HG03521 (cell line): ENCODE data around the gene ACTL8.
"Not testable (repeated sequence)": the region's sequence is repeated elsewhere in the genome, so short reads cannot be mapped to it uniquely, and the experiment has no call there.

Experiments
- ATAC-seq: cut with Tn5 transposase; IDR thresholded peaks from one replicate; pipeline ENCODE4 v1.9.1; 2021; ENCODE audit warnings: mild to moderate bottlenecking, moderate library complexity; ENCODE audit not compliant: unreplicated experiment

Gene ACTL8

GRCh38 chr1:17735348-17735747 is 19.8 kb upstream of the ACTL8 start:
- no peak for ATAC-seq

GRCh38 chr1:17735793-17736192 is 19.3 kb upstream of the ACTL8 start:
- ATAC-seq, result no peak

- ATAC-seq, result no peak
These were observed 18.5 kb upstream of the ACTL8 start for GRCh38 chr1:17736625-17737024.

GRCh38 chr1:17739050-17739449 is 16.1 kb upstream of the ACTL8 start:
- no peak for ATAC-seq

- no peak for ATAC-seq
These were observed 14.1 kb upstream of the ACTL8 start for GRCh38 chr1:17741052-17741451.

GRCh38 chr1:17742583-17742982 is 12.6 kb upstream of the ACTL8 start:
- ATAC-seq, result no peak

GRCh38 chr1:17743008-17743647 is 12.0 kb upstream of the ACTL8 start:
- ATAC-seq, result no peak

GRCh38 chr1:17743925-17744324 is 11.2 kb upstream of the ACTL8 start:
- no peak for ATAC-seq

- ATAC-seq, result no peak
These were observed 10.3 kb upstream of the ACTL8 start for GRCh38 chr1:17744666-17745478.

- ATAC-seq, result no peak
These were observed 9.6 kb upstream of the ACTL8 start for GRCh38 chr1:17745479-17745955.

- ATAC-seq, result not testable (repeated sequence)
These were observed 8.9 kb upstream of the ACTL8 start for GRCh38 chr1:17746281-17746680.

GRCh38 chr1:17746920-17747319 is 8.2 kb upstream of the ACTL8 start:
- no peak for ATAC-seq

- no peak for ATAC-seq
These were observed 4.8 kb upstream of the ACTL8 start for GRCh38 chr1:17750333-17750732.

- no peak for ATAC-seq
These were observed 2.8 kb upstream of the ACTL8 start for GRCh38 chr1:17752356-17752755.

- no peak for ATAC-seq
These were observed 2.3 kb downstream of the ACTL8 start for GRCh38 chr1:17757426-17757825.

- no peak for ATAC-seq
These were observed 4.0 kb downstream of the ACTL8 start for GRCh38 chr1:17759114-17759513.

GRCh38 chr1:17762313-17762712 is 7.2 kb downstream of the ACTL8 start:
- ATAC-seq, result no peak

- ATAC-seq, result no peak
These were observed 8.3 kb downstream of the ACTL8 start for GRCh38 chr1:17763417-17763816.

- ATAC-seq, result no peak
These were observed 8.9 kb downstream of the ACTL8 start for GRCh38 chr1:17763995-17764394.

GRCh38 chr1:17764591-17764990 is 9.5 kb downstream of the ACTL8 start:
- no peak for ATAC-seq

- ATAC-seq, result no peak
These were observed 10.6 kb downstream of the ACTL8 start for GRCh38 chr1:17765444-17766411.
